ENCODE measurements around the gene SLC2A4. TPM values are rescaled to one million over a fixed set of nuclear protein-coding genes. Genes with fewer than 3 reads are reported as not detected.

The SLC2A4 gene
- total and polyA plus RNA-seq, 2 donors from 2014 or later: 2.8 to 4.2 TPM

DNA sequence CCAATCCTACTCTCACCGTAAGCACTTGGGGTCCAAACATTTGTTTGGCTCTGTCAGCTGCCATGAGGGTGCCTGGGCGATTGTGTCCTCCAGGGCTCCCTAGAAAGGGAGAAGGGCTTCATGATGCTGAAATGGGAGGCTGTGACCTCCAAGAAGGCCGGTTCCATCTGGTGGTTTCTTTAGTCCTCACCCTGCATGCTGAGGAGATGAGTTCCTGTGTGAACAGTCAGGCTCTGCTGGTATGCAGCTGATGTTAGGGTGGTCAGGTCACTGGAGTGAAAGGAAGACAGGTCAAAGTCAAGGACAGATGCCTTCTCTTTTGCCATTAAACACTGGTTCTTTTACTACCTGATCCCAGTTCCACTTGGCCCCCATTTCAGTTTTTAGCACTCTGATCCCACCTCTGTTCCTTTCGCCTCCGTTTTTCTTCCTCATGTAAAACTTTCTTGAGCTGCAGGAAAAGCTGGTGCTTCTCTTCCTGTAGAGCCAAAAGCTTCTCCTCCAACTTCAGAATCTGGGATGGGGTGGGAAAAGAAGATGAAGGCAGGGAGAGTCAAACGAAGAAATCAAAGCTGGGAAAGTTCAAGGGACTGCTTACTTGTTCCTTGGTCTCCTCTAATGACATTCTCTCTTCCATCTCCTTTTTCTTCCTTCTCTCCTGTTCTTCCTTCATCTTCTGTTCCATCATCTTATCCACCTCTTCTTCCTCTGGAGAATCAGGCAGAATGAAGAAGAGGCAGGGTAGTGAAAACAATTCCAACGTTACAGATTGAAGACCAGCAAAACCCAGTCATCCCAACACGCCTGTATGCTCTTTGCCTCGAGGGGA lies 32.6 kb downstream of the SLC2A4 start:
- intact Hi-C loops (cut with DNase I): no loop called here

DNA sequence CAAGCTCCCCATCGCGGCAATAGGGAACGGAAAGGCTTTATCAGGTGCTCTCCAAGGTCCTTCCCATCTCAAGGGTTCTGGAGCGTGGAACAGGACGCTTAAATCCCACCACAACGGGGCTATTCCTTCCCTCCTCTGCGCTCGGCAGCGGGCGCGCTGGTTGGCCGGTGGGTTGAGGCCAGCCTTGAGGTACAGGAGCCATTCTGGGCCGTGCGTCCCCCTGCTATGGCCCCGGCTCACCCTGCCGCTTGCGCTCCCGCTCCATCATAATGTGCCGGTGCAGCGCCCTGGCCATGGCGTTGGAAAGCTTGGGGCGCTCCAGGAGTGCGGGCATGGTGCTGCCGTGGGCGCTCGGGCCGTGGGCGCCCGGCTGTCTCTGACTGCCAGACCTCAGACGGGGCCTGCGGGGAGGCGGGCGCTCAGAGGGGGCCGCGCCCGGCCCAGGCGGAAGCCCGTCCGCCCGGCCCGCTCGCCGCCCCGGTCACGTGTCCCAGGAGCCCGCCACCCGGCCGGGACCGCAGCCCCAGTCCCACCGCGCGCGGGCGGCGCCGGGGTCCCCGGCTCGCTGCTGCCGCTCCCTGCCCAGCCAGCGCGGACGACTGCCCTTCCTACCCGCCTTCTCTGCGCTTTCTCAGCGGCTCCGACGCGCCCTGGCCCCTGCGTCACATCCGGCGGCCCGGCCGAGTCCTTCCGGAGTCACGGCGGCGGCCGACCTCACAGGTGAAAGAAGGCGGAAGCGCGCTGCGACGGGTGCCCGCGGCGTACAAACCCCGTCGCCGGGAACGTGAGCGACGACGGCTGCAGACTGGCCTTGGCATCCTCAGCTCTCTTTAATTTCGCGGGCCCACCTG lies 33.4 kb downstream of the SLC2A4 start, which contains the start of gene GPS2:
TSS of gene GPS2 (minus strand) at position 642 of the 851 bp plus-strand sequence. CDS start at position 334, 308 bp downstream.
- Histone ChIP-seq H3K9ac (ENCODE audit: low read length in 3 of 3) (peak within 1 kb of the TSS; percentile 39 to 95 (median 85)), H3K9me3 (ENCODE audit: control insufficient read depth in 2 of 3, insufficient read depth in 1 of 3, low read length in 3 of 3) (no peaks in the 10 kb centered on the region), H3K36me3 (ENCODE audit: control insufficient read depth in 2 of 3, insufficient read depth in 3 of 3, low read length in 3 of 3) (peaks cover 14 to 52% (median 44%) of the 10 kb centered on the region in 3 donors), H3K4me3 (ENCODE audit: low read length in 3 of 3) (peak within 1 kb of the TSS; percentile 59 to 93 (median 79)), H3K27me3 (ENCODE audit: control insufficient read depth, insufficient read depth, low read length) (no peaks in the 10 kb centered on the region), H3K27ac (ENCODE audit: low read depth in 2 of 2, low read length in 2 of 2) (peak within 1 kb of the TSS; percentile 90 to 92), H3K4me1 (ENCODE audit: control insufficient read depth in 2 of 3, insufficient read depth in 2 of 3, low read depth in 1 of 3, low read length in 3 of 3) (peaks cover 0 to 34% (median 15%) of the 10 kb centered on the region in 3 donors)
- DNase-seq: peak; percentile 92 to 98 (median 94)
- no peak for FAIRE-seq
- TF ChIP-seq, protein P1, sequence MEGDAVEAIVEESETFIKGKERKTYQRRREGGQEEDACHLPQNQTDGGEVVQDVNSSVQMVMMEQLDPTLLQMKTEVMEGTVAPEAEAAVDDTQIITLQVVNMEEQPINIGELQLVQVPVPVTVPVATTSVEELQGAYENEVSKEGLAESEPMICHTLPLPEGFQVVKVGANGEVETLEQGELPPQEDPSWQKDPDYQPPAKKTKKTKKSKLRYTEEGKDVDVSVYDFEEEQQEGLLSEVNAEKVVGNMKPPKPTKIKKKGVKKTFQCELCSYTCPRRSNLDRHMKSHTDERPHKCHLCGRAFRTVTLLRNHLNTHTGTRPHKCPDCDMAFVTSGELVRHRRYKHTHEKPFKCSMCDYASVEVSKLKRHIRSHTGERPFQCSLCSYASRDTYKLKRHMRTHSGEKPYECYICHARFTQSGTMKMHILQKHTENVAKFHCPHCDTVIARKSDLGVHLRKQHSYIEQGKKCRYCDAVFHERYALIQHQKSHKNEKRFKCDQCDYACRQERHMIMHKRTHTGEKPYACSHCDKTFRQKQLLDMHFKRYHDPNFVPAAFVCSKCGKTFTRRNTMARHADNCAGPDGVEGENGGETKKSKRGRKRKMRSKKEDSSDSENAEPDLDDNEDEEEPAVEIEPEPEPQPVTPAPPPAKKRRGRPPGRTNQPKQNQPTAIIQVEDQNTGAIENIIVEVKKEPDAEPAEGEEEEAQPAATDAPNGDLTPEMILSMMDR (IDR thresholded peaks at IDR 0.05; ENCODE audit: borderline replicate concordance, extremely low read depth, insufficient read depth): no peak
- intact Hi-C loops (cut with DNase I): no loop called here

More for the DNA sequence above, 32.6 kb downstream of the SLC2A4 start:
- Histone ChIP-seq H3K4me3 (ENCODE audit: low read length in 3 of 3) (peak overlapping the region; percentile 59 to 93 (median 79)), H3K9ac (ENCODE audit: low read length in 3 of 3) (peak overlapping the region; percentile 9 to 91 (median 85)), H3K27ac (ENCODE audit: low read depth in 2 of 2, low read length in 2 of 2) (peak overlapping the region; percentile 90 to 92), H3K9me3 (ENCODE audit: control insufficient read depth in 2 of 3, insufficient read depth in 1 of 3, low read length in 3 of 3) (no peaks in the 10 kb centered on the region), H3K36me3 (ENCODE audit: control insufficient read depth in 2 of 3, insufficient read depth in 3 of 3, low read length in 3 of 3) (peaks cover 14 to 56% (median 50%) of the 10 kb centered on the region in 3 donors), H3K27me3 (ENCODE audit: control insufficient read depth, insufficient read depth, low read length) (no peaks in the 10 kb centered on the region), H3K4me1 (ENCODE audit: control insufficient read depth in 2 of 3, insufficient read depth in 2 of 3, low read depth in 1 of 3, low read length in 3 of 3) (peaks cover 0 to 40% (median 14%) of the 10 kb centered on the region in 3 donors)
- DNase-seq: no peak
- FAIRE-seq: no peak
- TF ChIP-seq, protein P1 (IDR thresholded peaks at IDR 0.05; ENCODE audit: borderline replicate concordance, extremely low read depth, insufficient read depth): no peak

DNA sequence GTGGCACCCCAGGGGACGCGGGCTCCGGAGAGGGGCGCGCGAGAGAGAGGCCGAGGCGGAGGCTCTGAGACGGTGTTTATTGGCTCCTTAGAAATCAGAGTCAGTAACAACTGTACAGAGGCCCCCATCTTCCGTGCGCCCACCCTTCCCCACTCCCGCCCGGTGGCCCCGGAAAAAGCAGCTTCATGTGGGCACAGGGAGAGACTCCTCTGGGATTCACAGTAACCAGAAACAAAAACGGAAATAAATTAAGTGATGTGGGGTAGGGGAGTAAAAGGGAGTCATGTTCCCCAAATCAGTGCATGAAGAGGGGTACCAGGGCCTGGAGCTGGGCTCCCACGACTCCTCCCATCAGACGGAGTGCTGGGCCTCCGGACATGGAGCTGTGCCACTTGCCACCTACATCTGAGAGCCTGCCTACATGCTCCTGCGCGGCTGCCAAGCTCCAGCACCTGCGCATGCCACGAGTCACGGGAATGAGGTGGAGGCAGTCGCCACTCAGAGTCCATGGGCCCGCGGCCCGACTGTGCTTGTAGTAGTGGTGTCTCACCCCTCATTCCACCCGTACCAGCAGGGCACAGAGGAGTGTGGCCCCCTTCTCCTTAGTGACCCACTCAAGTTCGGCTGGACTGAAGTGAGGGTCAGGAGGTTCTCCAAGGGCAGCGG lies 34.2 kb downstream of the SLC2A4 start:
- no peak for FAIRE-seq
- H3K36me3 ChIP-seq (ENCODE audit: control insufficient read depth in 2 of 3, insufficient read depth in 3 of 3, low read length in 3 of 3): peaks cover 14 to 47% (median 41%) of the 10 kb centered on the region in 3 donors
- TF ChIP-seq, protein P1 (IDR thresholded peaks at IDR 0.05; ENCODE audit: borderline replicate concordance, extremely low read depth, insufficient read depth): no peak
- no peaks in the 10 kb centered on the region for H3K9me3 ChIP-seq (ENCODE audit: control insufficient read depth in 2 of 3, insufficient read depth in 1 of 3, low read length in 3 of 3)
- intact Hi-C loops (cut with DNase I): no loop called here
- H3K27ac ChIP-seq (ENCODE audit: low read depth in 2 of 2, low read length in 2 of 2): peak overlapping the region; percentile 90 to 92
- H3K9ac ChIP-seq (ENCODE audit: low read length in 3 of 3): peak overlapping the region; percentile 39 to 95 (median 55)
- DNase-seq: peak in 1 of 5 donors; percentile 65
- H3K4me3 ChIP-seq (ENCODE audit: low read length in 3 of 3): peak overlapping the region; percentile 50 to 93 (median 61)
- no peaks in the 10 kb centered on the region for H3K27me3 ChIP-seq (ENCODE audit: control insufficient read depth, insufficient read depth, low read length)
- H3K4me1 ChIP-seq (ENCODE audit: control insufficient read depth in 2 of 3, insufficient read depth in 2 of 3, low read depth in 1 of 3, low read length in 3 of 3): peaks cover 0 to 34% (median 15%) of the 10 kb centered on the region in 3 donors

Measured in kidney (tissue), 14 donors.